Measurements from ENCODE around the gene RPTOR.

RPTOR gene

GRCh38 chr17:80937462-80938381 is 393.1 kb downstream of the RPTOR start:
- Histone ChIP-seq H3K36me3 (replicated peaks) (peaks cover 2% of the 10 kb centered on the region), H3K27me3 (replicated peaks) (no peaks in the 10 kb centered on the region), H3K4me3 (ENCODE audit: low read depth, low read length) (no peak overlapping the region), H3K27ac (no peak overlapping the region)
- in situ Hi-C loops (cut with HindIII; ENCODE audit: low pct_ligation_motif_present, low sequenced_read_pairs), result no loop called here
- no peak for TF ChIP-seq CTCF (IDR thresholded peaks at IDR 0.05; ENCODE audit: low read depth, low read length, missing control alignments)
- DNase-seq, result no peak

- Histone ChIP-seq H3K36me3 (replicated peaks) (peaks cover 2% of the 10 kb centered on the region), H3K27me3 (replicated peaks) (no peaks in the 10 kb centered on the region), H3K27ac (no peak overlapping the region), H3K4me3 (ENCODE audit: low read depth, low read length) (no peak overlapping the region)
- in situ Hi-C loops (cut with HindIII; ENCODE audit: low pct_ligation_motif_present, low sequenced_read_pairs), result no loop called here
- no peak for DNase-seq
- no peak for TF ChIP-seq CTCF (IDR thresholded peaks at IDR 0.05; ENCODE audit: low read depth, low read length, missing control alignments)
These were observed 393.9 kb downstream of the RPTOR start for GRCh38 chr17:80938556-80938955.

GRCh38 chr17:80939151-80940145 is 394.8 kb downstream of the RPTOR start:
- TF ChIP-seq CTCF (IDR thresholded peaks at IDR 0.05; ENCODE audit: low read depth, low read length, missing control alignments), result no peak
- no peaks in the 10 kb centered on the region for H3K27me3 ChIP-seq (replicated peaks)
- in situ Hi-C loops (cut with HindIII; ENCODE audit: low pct_ligation_motif_present, low sequenced_read_pairs), result no loop called here
- no peak for DNase-seq
- H3K4me3 ChIP-seq (ENCODE audit: low read depth, low read length), result no peak overlapping the region
- no peak overlapping the region for H3K27ac ChIP-seq
- peaks cover 2% of the 10 kb centered on the region for H3K36me3 ChIP-seq (replicated peaks)

GRCh38 chr17:80940171-80941123 is 395.8 kb downstream of the RPTOR start:
- no peak for TF ChIP-seq CTCF (IDR thresholded peaks at IDR 0.05; ENCODE audit: low read depth, low read length, missing control alignments)
- Histone ChIP-seq H3K36me3 (replicated peaks) (peaks cover 2% of the 10 kb centered on the region), H3K27me3 (replicated peaks) (no peaks in the 10 kb centered on the region), H3K27ac (no peak overlapping the region), H3K4me3 (ENCODE audit: low read depth, low read length) (no peak overlapping the region)
- in situ Hi-C loops (cut with HindIII; ENCODE audit: low pct_ligation_motif_present, low sequenced_read_pairs), result no loop called here
- DNase-seq, result no peak

- H3K27ac ChIP-seq, result no peak overlapping the region
- no peak overlapping the region for H3K4me3 ChIP-seq (ENCODE audit: low read depth, low read length)
- DNase-seq, result no peak
- H3K27me3 ChIP-seq (replicated peaks), result no peaks in the 10 kb centered on the region
- TF ChIP-seq CTCF (IDR thresholded peaks at IDR 0.05; ENCODE audit: low read depth, low read length, missing control alignments), result no peak
- in situ Hi-C loops (cut with HindIII; ENCODE audit: low pct_ligation_motif_present, low sequenced_read_pairs), result no loop called here
- peaks cover 6% of the 10 kb centered on the region for H3K36me3 ChIP-seq (replicated peaks)
These were observed 396.5 kb downstream of the RPTOR start for GRCh38 chr17:80941171-80941570.
